Gastrocnemius medialis (tissue), 4 donors: ENCODE measurements around the gene PRKACG. TPM values are rescaled to one million over a fixed set of nuclear protein-coding genes. Genes with fewer than 3 reads are reported as not detected.

Experiments
- ATAC-seq, 2 donors: fragments of 150-250 bp; one replicate each; pipeline ENCODE4 v1.9.1; 2016
- DNase-seq, 2 donors: peaks; one replicate each; pipeline ENCODE4 v3.0.0-alpha.2; 2019
- H3K27ac ChIP-seq, 4 donors: fragments of 200-600 bp; sonication (generic); 1 replicate in 1 of 4; 2 replicates in 3 of 4; pipeline ENCODE4 v1.5.1; 2016 to 2018; ENCODE audit warnings: mild to moderate bottlenecking in 2 of 4, moderate library complexity in 1 of 4
- H3K27me3 ChIP-seq, 3 donors: fragments of 200-600 bp; sonication (generic) in 2 of 3; 1 replicate in 1 of 3; 2 replicates in 2 of 3; pipeline versions ENCODE4 v1.5.1 to v1.6.0; 2016 to 2019; ENCODE audit warnings: mild to moderate bottlenecking in 1 of 3, moderate library complexity in 1 of 3
- H3K36me3 ChIP-seq, 2 donors: fragments of 200-600 bp; sonication (generic) in 1 of 2; one replicate each; pipeline ENCODE4 v1.5.1; 2017 to 2018
- H3K4me1 ChIP-seq, 2 donors: fragments of 200-600 bp; sonication (generic) in 1 of 2; one replicate each; pipeline ENCODE4 v1.5.1; 2016 to 2017; ENCODE audit warnings: mild to moderate bottlenecking in 2 of 2
- H3K4me3 ChIP-seq, 4 donors: fragments of 200-600 bp; sonication (generic) in 3 of 4; 1 replicate in 1 of 4; 2 replicates in 3 of 4; pipeline ENCODE4 v1.5.1; 2016 to 2019; ENCODE audit warnings: mild to moderate bottlenecking in 2 of 4
- H3K9me3 ChIP-seq, 3 donors: fragments of 200-600 bp; sonication (generic) in 2 of 3; 1 replicate in 1 of 3; 2 replicates in 2 of 3; pipeline ENCODE4 v1.5.1; 2016 to 2019
- POLR2A ChIP-seq, 2 donors: fragments of 450-650 bp; IDR thresholded peaks; one replicate each; pipeline ENCODE4 v1.6.1; 2017; ENCODE audit warnings: antibody characterized with exemption in 2 of 2, mild to moderate bottlenecking in 2 of 2, moderate library complexity in 2 of 2
- in situ Hi-C, 4 donors: fragments of 200-750 bp; cut with MboI; loops; one replicate each; pipeline versions ENCODE4 v1.15.0 to v1.8.0; 2017; ENCODE audit warnings: low sequenced_read_pairs in 4 of 4
- intact Hi-C: fragments of 100-400 bp; cut with DNase I; formaldehyde crosslinking; loops from one replicate; pipeline ENCODE4 v1.15.1; 2023; ENCODE audit warnings: low total_unique reads
- total RNA-seq, 4 donors: library from RNA; depleted of rRNA; stranded (reverse); fragments of >200 nt; gene quantifications; one replicate each; pipeline versions ENCODE4 v1.1.0 to v1.2.3, GENCODE V29; 2016
- TF ChIP-seq, protein P1 (sequence below), 5 experiments: fragments of 450-650 bp in 3 of 5; fragments of 200-600 bp in 2 of 5; sonication (generic) in 2 of 5; IDR thresholded peaks in 4 of 5; conservative IDR thresholded peaks in 1 of 5; 1 replicate in 4 of 5; 2 replicates in 1 of 5; pipeline ENCODE4 v1.5.1; 2016 to 2019; ENCODE audit warnings: antibody characterized with exemption in 5 of 5, mild to moderate bottlenecking in 3 of 5, moderate library complexity in 3 of 5

PRKACG gene
- total RNA-seq, 4 donors from 2014 or later, result not detected

DNA sequence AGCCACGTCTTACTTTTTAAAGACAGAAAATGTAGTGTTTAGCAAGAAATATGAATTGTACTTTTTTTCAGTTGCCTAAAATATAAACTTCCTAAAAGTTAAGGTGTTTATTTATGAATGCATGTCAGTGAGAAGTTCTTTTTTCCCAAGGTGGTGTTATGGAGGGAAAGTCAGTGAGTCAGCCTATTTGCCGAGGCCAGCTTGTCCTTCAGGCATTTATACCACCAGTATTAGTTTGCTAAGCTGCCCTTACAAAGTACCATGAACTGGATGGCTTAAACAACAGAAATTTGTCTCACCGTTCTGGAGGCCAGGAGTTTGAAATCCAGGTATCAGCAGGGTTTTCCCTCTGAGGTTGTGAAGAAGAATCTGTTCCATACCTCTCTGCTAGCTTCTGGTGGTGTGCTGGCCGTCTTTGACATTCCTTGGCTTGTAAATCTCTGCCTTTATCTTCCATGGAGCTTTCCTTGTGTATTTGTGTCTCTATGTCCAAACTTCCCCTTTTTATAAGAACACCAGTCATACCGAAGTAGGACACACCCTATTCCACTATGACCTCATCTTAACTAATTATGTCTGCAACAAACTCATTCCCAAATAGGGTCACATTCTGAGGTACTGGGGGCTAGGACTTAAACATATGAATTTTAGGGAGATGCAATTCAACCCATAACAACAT lies 38.4 kb downstream of the PRKACG start:
- Histone ChIP-seq H3K4me3 (peak overlapping the region in 2 of 4 donors; percentile 9 to 21), H3K36me3 (no peaks in the 10 kb centered on the region), H3K9me3 (no peaks in the 10 kb centered on the region), H3K4me1 (peaks cover 5 to 10% of the 10 kb centered on the region in 2 donors), H3K27ac (no peak overlapping the region), H3K27me3 (no peaks in the 10 kb centered on the region)
- ATAC-seq, result no peak
- in situ Hi-C loops (no loop called here), intact Hi-C loops (loop anchor here (10.0 kb wide), 1 partner anchor 61 kb away; no protein-coding TSS in a partner anchor)
- TF ChIP-seq, protein P1, sequence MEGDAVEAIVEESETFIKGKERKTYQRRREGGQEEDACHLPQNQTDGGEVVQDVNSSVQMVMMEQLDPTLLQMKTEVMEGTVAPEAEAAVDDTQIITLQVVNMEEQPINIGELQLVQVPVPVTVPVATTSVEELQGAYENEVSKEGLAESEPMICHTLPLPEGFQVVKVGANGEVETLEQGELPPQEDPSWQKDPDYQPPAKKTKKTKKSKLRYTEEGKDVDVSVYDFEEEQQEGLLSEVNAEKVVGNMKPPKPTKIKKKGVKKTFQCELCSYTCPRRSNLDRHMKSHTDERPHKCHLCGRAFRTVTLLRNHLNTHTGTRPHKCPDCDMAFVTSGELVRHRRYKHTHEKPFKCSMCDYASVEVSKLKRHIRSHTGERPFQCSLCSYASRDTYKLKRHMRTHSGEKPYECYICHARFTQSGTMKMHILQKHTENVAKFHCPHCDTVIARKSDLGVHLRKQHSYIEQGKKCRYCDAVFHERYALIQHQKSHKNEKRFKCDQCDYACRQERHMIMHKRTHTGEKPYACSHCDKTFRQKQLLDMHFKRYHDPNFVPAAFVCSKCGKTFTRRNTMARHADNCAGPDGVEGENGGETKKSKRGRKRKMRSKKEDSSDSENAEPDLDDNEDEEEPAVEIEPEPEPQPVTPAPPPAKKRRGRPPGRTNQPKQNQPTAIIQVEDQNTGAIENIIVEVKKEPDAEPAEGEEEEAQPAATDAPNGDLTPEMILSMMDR (IDR thresholded peaks at IDR 0.05 in 4 of 5, conservative IDR thresholded peaks at IDR 0.05 in 1 of 5), result no peak
- TF ChIP-seq POLR2A (IDR thresholded peaks at IDR 0.05), result peak in 1 of 2 donors; percentile 23
- no peak for DNase-seq

DNA sequence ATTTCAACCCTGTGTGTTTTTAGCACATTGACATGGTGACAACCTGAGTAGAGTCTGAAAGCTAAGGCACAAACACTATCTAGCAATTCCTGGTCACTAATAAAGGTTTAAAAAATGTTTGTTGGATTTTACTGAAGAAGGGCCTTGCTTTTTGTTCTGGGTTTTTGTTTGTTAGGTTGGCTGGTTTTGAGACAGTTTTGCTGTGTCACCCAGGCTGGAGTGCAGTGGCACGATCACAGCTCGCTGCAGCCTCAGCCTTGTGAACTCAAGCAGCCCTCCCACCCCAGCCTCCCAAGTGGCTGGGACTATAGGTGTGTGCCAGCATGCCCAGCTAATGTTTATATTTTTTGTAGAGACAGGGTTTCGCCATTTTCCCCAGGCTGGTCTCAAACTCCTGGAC lies 39.0 kb downstream of the PRKACG start:
- in situ Hi-C loops, result no loop called here
- no peak for ATAC-seq

DNA sequence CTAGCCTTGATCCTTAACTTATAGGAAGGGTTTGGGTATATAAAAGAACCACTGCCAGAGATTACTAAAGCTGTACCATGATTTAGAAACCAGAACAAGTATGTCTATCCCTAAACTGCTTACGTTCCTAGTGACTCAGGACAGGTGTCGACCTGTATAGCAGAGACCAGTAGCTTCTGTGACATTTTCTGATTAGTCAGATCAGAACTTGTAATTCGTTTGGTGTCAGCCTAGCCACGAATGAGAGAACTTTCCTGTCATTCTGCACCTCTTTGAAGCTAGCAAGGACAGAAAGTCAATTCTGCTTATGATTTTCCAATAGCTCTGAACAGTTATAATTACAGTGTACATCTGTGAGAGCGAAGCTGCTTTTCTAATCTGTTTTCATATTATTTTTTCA lies 39.5 kb downstream of the PRKACG start:
- intact Hi-C loops (loop anchor here (10.0 kb wide), 1 partner anchor 60 kb away; no protein-coding TSS in a partner anchor), in situ Hi-C loops (no loop called here)
- H3K9me3 ChIP-seq, result no peaks in the 10 kb centered on the region
- H3K4me1 ChIP-seq, result peaks cover 0 to 2% of the 10 kb centered on the region in 2 donors
- ATAC-seq (no peak), DNase-seq (no peak)
- H3K27ac ChIP-seq, result no peak overlapping the region
- no peaks in the 10 kb centered on the region for H3K27me3 ChIP-seq
- H3K36me3 ChIP-seq, result no peaks in the 10 kb centered on the region
- TF ChIP-seq, protein P1 (IDR thresholded peaks at IDR 0.05 in 4 of 5, conservative IDR thresholded peaks at IDR 0.05 in 1 of 5), result no peak
- no peak for TF ChIP-seq POLR2A (IDR thresholded peaks at IDR 0.05)
- no peak overlapping the region for H3K4me3 ChIP-seq

More for the DNA sequence above, 39.0 kb downstream of the PRKACG start:
- intact Hi-C loops, result loop anchor here (10.0 kb wide), 1 partner anchor 60 kb away; no protein-coding TSS in a partner anchor
- no peak for DNase-seq
- Histone ChIP-seq H3K4me1 (peaks cover 0 to 6% of the 10 kb centered on the region in 2 donors), H3K4me3 (peak overlapping the region in 2 of 4 donors; percentile 9 to 21), H3K36me3 (no peaks in the 10 kb centered on the region), H3K27me3 (no peaks in the 10 kb centered on the region), H3K27ac (no peak overlapping the region), H3K9me3 (no peaks in the 10 kb centered on the region)
- TF ChIP-seq, protein P1 (IDR thresholded peaks at IDR 0.05 in 4 of 5, conservative IDR thresholded peaks at IDR 0.05 in 1 of 5), result no peak

DNA sequence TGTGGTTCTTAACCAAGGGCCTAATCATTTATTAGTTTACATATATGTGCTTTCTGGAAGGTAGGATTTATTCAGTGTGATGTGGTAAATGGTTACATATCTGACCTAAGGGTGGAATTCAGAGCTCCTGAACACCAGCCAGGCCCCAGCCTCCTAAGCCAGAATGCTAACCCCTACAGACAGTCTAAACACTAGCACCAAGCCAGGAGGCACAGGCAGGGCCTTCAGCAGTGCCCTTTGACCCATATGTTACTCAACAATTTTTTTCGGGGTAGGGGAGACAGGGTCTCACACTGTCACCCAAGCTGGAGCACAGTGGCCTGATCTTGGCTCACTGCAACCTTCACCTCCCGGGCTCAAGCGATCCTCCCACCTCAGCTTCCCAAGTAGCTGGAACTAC lies 40.3 kb downstream of the PRKACG start:
- in situ Hi-C loops (no loop called here), intact Hi-C loops (loop anchor here (10.0 kb wide), 1 partner anchor 59 kb away; no protein-coding TSS in a partner anchor)
- Histone ChIP-seq H3K27me3 (no peaks in the 10 kb centered on the region), H3K36me3 (no peaks in the 10 kb centered on the region), H3K9me3 (no peaks in the 10 kb centered on the region), H3K4me3 (no peak overlapping the region), H3K27ac (no peak overlapping the region), H3K4me1 (no peaks in the 10 kb centered on the region)
- DNase-seq (no peak), ATAC-seq (no peak)
- no peak for TF ChIP-seq POLR2A (IDR thresholded peaks at IDR 0.05)
- TF ChIP-seq, protein P1 (IDR thresholded peaks at IDR 0.05 in 4 of 5, conservative IDR thresholded peaks at IDR 0.05 in 1 of 5), result no peak
